HT-29 (cell line): ENCODE results near the gene RNU11. TPM values are rescaled to one million over a fixed set of nuclear protein-coding genes. Genes with fewer than 3 reads are reported as not detected.
"Not testable (repeated sequence)": the region's sequence is repeated elsewhere in the genome, so short reads cannot be mapped to it uniquely, and the experiment has no call there.

ENCODE experiments used
- DNase-seq: peaks from one replicate; pipeline ENCODE4 v3.0.0-alpha.2; 2015; ENCODE audit warnings: low spot score
- total RNA-seq: library from RNA; depleted of rRNA; stranded (reverse); fragments of >200 nt; shearing (Covaris generic); gene quantifications from 2 replicates; pipeline ENCODE4 v1.2.3, GENCODE V29; 2014; rRNA removed

RNU11 gene
- total RNA-seq: not detected in 2 replicates

- DNase-seq: peak; percentile 99
These were observed at the start of gene RNU11 for GRCh38 chr1:28648474-28649198. TSS of gene RNU11 (plus strand) at chr1:28648600.

GRCh38 chr1:28601696-28602095 lies 46.7 kb upstream of the RNU11 start:
- DNase-seq: no peak

GRCh38 chr1:28602536-28603439 lies 45.6 kb upstream of the RNU11 start:
- DNase-seq: peak; percentile 83

DNA sequence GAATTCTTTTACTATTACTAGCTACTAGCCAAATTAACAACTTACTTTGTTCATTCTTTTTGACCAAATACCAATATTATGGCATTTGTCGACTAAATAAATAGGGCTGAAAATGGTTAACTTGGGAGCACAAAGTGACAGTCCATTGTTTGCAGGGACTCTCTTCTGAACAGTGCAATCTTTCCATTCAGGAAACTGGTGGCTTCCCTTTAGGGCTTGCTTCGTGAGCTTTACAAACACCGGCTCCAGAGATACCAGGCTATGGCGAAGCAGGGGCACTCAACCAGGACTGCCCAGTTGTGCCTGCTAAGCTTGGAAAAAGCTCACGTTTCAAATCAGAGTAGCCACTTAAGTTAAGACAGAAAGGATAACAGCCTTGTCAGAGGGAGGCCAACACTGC lies 44.0 kb upstream of the RNU11 start:
- no peak for DNase-seq

DNA sequence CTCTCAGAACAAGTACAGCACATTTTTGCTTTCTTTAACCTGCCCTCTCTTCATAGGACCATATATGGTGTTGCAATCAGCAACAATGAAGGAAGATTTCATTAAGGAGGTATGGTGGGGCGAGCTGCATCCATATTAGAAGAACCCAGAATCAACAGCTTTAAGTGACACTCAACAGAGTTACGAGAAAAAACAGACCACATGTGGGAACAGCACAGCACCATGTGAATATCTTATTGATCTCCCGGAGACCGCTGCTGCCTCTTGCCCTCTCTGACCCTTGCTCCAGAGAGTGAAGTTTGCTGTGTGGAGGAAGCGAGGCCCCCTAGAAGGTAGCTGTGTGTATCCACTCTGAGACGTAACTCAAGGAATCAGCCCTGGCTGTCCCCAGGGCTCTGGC lies 43.4 kb upstream of the RNU11 start:
- DNase-seq: no peak

GRCh38 chr1:28606771-28607170 lies 41.6 kb upstream of the RNU11 start:
- DNase-seq: no peak

DNA sequence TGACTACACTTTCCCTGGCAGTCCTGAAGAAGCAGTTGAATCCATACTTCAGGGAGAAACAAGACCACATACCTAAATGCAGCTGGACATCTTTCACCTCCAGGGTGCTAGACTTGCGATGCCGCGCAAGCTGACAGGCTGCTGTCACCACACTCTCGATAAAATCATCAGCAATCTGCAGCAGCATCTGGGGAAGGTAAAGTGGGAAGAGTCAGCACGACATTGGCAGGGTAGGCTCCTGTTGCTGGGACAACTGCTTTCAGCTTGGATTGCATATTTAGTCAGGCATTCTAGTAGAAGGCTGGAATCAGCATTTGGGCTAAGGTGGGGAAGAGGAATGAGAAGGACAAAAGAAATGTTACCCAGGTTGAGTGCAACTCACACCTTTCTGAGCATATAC lies 35.2 kb upstream of the RNU11 start:
- no peak for DNase-seq

- DNase-seq: no peak
These were observed 16.7 kb upstream of the RNU11 start for GRCh38 chr1:28631713-28632112.

- no peak for DNase-seq
These were observed 15.8 kb upstream of the RNU11 start for GRCh38 chr1:28632560-28632959.

DNA sequence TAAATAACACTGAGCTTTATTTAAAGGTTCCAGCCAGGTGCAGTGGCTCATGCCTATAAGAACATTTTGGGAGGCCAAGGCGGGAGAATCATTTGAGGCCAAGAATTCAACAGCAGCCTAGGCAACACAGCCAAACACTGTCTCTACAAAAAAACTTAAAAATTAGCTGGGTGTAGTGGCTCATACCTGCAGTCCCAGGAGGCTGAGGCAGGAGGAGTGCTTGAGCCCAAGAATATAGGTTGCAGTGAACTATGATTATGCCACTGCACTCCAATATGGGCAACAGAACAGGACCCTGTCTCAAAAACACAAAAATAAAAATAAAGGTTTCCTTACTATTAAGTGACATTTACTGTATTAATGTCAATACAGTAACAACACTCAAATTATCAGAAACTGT lies 7.6 kb upstream of the RNU11 start:
- DNase-seq: peak; percentile 49

DNA sequence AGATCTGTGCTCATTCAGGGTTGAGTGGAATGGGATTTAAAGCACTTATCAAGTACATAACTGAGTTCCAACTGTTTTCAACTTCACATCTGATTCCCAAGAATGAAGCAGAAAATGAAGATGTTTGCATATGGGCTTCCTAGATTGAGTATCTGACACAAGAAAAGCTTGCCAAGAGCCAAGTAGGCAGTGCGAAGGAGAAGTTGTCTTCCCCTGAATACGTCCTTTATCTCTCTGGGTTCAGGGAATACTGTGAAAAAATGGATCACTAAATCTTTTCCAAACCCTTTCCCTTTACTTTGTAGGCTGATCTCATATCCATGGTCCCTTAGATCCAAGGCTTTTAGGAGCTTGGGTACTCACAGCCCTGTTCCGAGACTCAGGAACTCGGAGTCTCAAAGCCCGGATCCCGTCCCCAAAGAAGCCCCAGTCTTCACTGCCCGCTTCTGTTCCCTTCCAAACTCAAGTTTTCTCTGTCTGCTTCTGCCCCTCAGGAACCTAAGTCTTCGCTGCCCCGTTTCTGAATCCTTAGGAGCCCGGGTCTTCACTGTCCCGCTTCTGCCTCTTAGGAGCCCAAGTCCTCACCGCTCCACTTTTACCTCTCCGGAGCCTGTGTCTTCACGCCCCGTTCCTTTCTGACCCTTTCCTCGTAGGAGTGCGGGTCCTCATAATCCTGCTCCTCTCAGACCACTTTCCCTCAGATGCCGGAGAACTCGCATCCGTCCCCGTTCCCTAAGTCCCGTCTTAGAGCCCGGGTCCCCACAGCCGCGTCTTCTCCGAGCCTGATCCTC lies 6.1 kb upstream of the RNU11 start:
- DNase-seq: no peak

GRCh38 chr1:28642847-28643635 lies 5.4 kb upstream of the RNU11 start, which contains the start of gene TAF12:
TSS of gene TAF12 (minus strand) at chr1:28643067. CDS start at chr1:28622081, 20,986 bp downstream.
- peak; percentile 95 for DNase-seq

GRCh38 chr1:28644494-28644893 lies 3.9 kb upstream of the RNU11 start:
- DNase-seq: no peak

GRCh38 chr1:28645406-28645805 lies 3.0 kb upstream of the RNU11 start:
- DNase-seq: not testable (repeated sequence)

GRCh38 chr1:28646040-28646439 lies 2.4 kb upstream of the RNU11 start:
- no peak for DNase-seq

DNA sequence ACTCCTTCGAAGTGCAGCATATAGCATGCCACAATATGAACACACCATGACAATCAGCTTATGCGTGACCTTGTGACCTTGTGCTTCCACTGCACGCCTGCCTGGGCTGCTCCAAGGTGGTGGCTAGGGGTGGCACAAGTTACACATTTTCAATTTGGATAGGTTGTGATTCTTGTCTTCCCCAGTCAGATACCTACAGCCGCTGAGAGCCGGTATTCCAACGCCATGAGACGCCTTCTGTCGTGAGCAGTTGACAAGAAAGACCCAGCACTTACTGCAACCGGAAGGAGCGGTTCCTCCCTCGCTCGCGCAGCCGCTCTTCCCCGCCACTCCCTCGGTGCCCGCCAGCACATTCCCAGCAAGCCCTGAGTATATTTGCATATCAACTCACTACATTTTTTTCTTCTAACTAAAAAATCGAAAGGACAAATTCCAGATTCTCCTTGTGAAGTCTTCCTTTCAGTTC lies 359 bp upstream of the RNU11 start:
- peak; percentile 97 for DNase-seq

DNA sequence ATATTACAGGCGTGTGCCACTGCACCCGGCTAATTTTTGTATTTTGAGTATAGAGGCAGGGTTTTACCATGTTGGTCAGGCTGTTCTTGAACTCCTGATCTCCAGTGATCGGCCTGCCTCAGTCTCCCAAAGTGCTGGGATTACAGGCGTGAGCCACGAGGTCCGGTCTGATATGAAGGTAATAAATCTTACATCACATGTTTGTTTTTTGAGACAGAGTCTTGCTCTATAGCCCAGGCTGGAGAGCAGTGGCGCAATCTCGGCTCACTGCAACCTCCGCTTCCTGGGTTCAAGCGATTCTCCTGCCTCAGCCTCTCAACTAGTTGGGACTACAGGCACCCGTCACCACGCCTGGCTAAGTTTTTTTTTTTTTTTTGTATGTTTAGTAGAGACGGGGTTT lies 4.7 kb downstream of the RNU11 start:
- not testable (repeated sequence) for DNase-seq

DNA sequence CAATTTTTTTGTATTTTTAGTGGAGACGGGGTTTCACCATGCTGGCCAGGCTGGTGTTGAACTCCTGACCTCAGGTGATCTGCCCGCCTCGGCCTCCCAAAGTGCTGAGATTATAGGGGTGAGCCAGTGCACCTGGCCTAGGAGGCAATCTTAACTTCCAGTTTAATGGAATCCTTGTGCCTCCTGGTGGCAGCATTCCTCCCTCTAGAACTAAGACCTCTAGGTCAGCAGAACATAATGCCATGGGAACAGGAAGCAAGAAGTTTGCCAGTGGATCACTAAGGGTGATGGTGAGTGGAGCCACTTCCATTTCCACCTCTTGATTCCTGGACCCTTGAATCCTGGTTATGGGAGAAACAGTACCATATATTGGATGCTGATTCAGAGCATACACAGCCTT lies 5.5 kb downstream of the RNU11 start:
- DNase-seq: peak; percentile 61

DNA sequence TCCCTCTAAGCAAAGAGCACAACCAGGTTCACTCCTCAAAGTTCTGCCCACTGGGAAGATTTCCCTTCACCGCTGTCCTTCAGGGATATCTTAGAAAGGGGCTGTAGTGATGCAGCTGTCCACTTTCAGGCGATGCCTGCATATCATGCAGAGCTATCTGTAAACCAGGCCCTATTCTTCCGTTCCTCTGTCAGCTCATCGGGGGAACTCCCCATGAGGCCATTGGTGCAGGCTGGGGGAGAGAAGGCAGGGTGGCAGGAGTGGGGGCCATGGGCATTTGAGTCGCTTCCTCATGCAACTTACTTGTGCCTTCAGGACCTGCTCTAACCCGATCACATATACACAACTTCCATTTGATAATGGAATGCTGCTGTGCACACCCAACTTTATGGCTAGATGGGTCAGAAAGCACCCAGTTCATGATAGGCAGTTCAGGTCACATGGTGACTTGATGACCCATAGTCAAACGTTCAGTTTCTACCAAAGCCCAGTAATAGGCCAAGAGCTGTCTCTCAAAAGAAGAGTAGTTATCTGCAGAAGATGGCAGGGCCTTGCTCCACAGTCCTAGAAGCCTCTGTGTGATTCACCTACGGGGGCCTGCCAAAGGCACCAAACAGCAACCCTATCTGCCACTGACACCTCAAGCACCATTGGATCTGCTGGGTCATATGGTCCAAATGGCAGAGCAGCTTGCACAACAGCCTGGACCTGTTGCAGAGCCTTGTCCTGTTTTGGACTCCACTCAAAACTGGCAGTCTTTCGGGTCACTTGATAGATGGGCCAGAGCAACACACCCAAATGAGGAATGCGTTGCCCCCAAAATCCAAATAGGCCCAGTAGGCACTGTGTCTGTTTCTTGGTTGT lies 7.3 kb downstream of the RNU11 start:
- not testable (repeated sequence) for DNase-seq

GRCh38 chr1:28656335-28656734 lies 7.9 kb downstream of the RNU11 start:
- no peak for DNase-seq
